Ureter (tissue), 1 donor: Measurements from ENCODE around the gene LMNB1. TPM values are rescaled to one million over a fixed set of nuclear protein-coding genes. Genes with fewer than 3 reads are reported as not detected.
"Not testable (repeated sequence)": the region's sequence is repeated elsewhere in the genome, so short reads cannot be mapped to it uniquely, and the experiment has no call there.

ENCODE experiments used
- DNase-seq: peaks from one replicate; pipeline ENCODE4 v3.0.0-alpha.2; 2020; ENCODE audit warnings: low spot score
- total RNA-seq: library from RNA; stranded (reverse); gene quantifications from one replicate; pipeline ENCODE4 v1.2.4, GENCODE V29; 2023
- donor health status: DM: yes; HTN: yes; CAD: no.

Gene LMNB1
- total RNA-seq, 1 donor from 2014 or later, result 7.3 TPM

DNA sequence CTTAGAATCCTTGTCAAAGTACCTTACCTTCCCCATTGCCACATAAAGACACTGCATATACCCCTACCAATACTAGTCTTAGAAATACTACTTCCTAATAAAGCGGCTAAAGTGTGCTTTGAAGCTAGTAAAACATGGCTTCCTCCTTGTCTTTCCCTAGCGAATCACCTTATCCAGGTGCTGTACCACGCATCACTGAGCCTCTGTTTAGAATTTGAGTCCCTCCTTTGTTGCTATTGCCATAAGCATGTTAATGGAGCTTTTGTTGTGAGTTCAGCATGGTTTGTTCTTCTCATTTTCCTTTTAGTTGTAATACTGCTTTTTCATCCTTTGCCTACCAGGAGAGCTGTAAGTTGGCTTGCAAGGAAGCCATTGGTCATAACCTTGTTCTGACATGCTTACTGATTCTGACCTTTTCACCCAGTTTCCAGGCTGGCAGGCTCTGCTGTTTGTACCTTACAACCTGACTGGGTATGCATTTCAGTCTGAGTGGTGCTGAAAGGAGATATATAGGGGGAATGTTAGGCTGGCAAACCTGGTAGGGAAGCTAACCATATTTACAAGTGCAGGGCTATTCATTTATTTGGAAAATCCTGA lies 49.8 kb downstream of the LMNB1 start:
- no peak for DNase-seq

DNA sequence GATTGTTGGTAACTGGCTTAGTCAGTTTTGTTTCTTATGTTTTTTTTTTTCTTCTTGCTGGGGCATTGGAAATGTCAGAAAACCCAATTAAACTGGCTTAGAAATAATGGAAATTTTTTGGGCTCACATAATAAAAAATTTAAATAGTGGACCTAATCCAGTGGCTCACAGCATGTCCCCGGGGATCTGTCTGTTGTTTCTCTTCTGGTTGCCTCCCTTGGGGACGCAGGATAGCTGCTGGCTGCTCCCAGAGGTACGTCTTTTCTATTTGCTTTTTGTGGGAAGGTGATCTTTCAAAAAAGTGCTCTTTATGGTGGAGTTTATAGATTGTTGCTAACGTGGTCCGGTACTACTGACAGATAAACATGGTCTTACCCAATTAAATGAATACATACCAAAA lies 52.2 kb downstream of the LMNB1 start:
- DNase-seq, result no peak

DNA sequence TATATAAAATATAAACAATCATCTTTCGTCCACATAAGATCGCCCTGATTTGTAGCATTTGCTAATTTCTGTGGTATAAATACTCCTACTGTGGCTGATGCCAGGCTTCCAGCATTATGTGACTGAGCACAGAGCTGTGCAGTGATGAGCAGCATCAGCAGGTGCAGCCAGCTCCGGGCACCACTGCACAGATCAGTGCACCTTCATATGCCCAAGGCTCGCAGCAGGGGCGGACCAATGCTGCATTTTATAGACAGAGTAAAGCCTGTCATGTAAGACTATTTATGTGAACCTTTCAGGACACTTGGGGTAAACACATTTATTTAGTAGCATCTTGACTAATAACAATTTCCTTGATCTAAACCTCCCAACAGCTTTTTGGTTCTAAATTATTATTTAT lies 53.1 kb downstream of the LMNB1 start:
- DNase-seq, result no peak

DNA sequence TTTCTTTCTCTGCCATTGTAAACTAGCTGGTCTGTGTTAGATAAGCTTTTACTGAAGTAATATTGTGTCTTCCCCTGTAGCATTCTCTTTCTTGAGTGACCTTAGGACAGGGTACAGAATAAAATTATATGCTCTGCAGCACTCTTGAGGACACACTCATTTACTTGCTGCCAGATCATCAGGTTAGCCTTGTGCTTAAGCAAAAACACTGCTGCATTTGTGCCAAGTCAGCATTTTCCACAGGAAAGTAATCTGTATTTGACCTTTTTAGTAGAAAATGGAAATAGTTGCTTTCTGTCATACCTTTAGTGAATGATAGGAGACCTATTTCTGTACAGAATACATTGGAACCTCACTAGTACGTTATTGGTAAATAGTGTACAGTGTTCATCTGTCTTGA lies 54.2 kb downstream of the LMNB1 start:
- no peak for DNase-seq

DNA sequence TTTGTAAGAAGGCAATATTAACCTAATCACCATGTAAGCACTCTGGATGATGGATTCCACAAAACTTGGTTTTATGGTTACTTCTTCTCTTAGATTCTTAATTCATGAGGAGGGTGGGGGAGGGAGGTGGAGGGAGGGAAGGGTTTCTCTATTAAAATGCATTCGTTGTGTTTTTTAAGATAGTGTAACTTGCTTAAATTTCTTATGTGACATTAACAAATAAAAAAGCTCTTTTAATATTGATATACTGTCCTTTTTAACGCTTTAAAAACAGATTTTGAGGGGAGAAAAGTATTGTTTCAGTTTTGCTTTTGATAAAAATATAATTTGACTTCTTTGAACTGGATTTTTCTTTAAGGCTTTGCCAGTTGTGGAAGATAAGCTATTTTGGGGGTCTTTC lies 59.8 kb downstream of the LMNB1 start:
- DNase-seq, result no peak

DNA sequence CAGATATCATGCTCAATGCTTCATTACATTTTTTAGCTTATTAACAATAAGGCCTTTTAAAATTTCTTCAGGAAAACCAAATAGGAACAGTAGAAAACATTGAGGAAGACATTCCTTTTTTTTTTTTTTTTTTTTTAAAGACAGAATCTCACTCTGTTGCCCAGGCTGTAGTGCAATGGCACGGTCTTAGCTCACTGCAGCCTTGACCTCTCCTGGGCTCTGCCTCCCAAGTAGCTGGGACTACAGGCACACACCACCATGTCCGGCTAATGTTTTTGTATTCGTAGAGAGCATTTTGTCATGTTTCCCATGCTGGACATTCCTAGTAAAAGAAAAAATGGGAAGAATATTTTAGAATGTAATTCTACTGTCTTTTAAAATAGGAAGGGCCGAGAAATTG lies 60.3 kb downstream of the LMNB1 start:
- DNase-seq, result no peak

DNA sequence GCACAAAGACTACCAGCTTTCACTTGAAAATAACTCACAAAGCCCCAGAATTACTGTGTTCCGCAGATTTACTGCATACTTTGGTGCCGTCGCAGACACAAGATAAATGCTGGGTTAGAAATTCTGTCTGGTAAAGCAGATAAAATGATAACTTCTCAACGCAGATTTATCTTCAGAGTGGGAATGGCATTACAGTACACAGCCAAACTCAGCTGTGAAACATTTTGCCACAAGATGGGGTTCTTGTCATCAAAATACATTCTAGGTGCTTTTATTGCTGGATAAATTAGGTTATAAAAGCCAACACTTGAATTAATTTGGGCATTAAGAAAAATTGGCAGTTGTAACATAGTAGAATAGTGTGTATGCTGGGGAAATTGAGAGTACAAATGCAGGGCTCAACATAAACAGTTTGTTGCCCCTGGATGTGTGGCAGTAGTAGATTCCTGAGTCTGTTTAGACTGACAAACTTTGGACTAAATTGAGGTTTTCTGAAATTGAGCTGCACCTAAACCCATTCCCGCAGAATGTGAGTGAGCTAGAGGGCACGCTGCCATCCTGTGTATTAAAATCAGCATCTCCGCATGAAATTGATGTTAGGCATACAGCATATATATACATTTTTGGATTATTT lies 61.1 kb downstream of the LMNB1 start:
- no peak for DNase-seq

DNA sequence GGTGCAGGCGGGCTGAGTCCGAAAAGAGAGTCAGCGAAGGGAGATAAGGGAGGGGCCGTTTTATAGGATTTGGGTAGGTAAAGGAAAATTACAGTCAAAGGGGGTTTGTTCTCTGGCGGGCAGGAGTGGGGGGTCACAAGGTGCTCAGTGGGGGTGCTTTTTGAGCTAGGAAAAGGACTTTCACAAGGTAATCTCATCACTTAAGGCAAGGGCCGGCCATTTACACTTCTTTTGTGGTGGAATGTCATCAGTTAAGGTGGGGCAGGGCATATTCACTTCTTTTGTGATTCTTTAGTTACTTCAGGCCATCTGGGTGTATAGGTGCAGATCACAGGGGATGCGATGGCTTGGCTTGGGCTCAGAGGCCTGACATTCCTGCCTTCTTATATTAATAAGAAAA lies 62.5 kb downstream of the LMNB1 start:
- not testable (repeated sequence) for DNase-seq

DNA sequence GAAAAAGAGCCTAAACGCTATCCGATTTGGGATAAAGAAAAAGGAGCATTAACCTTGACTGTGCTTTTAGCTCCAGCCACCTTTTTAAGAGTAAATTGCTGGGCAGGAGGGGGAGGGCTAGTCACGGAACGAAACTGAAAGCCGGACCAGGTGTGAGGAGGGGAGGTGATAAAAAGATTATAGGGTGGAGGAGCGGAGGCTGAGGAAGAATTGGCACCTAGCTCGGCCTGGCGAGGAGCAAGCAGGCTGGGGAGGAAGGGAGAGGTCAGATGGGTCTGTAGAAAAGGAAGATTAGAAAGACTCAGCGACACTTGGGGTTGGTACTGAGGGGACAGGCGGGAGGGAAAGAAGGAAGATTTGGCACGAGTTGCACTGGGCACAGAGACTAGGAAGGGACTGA lies 66.4 kb downstream of the LMNB1 start:
- not testable (repeated sequence) for DNase-seq

DNA sequence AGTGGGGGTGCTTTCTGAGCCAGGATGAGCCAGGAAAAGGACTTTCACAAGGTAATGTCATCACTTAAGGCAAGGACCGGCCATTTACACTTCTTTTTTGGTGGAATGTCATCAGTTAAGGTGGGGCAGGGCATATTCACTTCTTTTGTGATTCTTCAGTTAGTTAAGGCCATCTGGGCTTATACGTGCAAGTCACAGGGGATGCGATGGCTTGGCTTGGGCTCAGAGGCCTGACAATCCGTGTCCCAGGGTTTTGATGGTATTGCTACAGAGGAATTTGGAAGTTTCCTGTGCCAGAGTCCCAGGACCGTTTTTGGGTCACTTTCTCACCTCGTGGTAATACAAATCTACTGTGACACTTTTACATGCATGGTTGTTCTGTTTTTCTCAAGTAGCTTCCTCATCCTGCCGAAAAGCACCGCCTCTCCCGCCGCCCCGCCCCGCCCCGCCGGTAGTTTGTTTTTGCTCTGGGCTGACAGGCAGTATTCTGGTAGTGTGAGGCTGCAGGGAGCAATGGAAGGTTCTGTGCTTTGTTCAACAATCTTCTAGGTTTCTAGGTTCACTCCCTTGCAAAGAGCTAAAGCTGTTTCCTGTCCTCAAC lies 68.6 kb downstream of the LMNB1 start:
- DNase-seq, result peak; percentile 71

DNA sequence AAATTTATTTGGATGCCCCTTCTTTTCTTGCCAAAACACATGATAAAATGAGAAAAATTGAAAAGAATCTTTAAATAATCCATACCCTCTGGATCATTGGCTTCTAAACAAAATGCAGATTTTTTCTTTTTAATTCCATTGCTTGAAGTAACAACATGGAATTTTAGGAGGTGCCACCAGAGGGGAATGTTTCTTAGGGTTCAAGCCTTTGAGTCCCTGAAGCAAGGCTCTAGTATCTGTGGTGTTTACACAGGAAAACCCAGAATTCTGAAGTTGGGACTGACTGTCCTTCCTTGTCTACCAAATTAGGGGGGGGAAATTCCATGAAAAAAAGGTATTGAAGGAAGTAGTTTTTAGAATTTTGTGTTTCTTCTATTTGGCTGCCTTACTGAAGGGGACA lies 69.4 kb downstream of the LMNB1 start:
- DNase-seq, result no peak

DNA sequence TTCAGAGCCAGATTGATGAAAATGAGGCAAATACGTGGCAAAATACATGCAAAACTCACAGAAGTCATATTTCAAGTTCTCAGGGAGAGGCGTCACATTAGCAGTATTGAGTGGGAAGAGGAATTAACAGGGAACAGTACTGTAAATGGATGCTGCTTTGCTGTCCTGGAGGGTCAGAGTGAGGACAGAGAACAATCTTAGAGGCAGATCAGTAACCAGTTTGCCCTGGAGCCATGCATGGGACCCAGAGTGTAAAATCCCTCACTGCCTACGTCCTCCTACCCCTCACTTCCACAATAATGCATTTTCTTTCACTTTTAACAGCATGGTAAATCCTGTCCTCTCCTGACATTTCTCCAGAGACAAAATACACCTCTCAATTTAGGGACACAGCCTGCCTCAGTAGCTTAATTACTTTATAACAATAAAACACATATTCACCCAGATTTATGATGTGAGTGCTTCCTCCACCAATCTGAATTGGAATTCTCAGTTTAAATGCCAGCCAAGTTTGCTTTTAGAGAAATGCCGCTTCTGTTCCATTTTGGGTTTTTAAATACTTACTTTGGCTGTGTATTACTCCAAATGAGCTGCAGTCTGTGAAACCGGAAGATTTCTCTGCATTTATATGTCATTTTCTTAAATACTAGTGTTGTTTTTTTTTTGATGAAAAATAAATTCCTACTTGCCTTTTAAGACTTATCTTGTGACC lies 70.0 kb downstream of the LMNB1 start:
- DNase-seq, result no peak

DNA sequence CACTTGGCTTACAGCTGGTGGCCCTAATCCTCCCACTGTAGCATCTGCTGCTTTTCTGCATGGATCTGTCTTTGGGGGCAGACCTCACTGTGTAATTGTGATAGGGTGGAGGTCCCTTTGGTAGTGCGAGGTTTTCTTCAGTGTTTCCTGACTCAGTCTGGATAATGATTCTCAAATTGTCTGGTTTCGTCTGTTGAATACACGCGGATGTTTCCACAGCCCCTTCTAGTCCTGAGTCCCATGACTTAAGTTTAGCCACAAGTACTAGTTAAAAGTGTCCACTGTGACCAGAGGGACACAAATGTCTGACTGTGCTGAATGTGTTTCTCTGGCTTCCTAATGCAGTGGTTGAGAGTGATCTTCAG lies 70.5 kb downstream of the LMNB1 start:
- no peak for DNase-seq

DNA sequence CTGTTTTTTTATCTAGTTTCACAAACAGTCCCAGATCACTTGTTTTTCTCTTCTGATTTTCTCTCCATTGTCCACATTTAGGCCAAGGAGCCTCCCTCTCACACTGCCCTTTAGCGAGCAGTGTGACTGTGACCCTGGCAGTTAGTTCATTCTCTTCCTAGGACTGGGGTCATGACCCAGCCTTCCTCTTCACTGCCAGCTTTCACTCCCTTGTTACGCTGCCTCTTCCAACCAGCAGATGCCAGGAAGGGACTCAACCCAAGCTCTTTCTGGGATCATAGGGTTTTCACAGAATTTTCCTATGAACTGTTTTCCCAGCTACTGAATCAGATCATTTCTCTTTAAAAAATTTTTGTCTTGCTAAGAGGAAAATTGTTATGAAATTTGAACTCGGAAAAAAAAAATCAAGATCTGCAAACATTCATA lies 70.9 kb downstream of the LMNB1 start:
- DNase-seq, result no peak

DNA sequence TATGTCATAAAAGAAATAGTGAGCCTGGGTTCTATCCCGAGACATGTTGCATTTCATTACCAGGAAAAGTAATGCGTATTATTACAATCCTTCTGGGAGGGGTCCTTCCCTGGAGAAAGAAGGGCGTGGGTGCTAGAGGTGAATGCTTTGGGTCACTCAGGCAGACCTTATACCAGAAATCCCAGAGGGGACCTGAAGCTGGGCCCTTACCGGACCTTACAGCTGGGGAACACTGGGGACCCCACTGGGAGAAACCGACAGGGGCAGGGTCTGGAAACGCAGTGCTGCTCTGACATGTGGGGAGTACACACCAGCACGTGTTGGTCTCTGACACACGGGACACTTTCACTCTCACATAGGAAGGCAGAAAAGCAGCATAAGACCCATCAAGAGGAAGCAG lies 71.3 kb downstream of the LMNB1 start:
- no peak for DNase-seq

DNA sequence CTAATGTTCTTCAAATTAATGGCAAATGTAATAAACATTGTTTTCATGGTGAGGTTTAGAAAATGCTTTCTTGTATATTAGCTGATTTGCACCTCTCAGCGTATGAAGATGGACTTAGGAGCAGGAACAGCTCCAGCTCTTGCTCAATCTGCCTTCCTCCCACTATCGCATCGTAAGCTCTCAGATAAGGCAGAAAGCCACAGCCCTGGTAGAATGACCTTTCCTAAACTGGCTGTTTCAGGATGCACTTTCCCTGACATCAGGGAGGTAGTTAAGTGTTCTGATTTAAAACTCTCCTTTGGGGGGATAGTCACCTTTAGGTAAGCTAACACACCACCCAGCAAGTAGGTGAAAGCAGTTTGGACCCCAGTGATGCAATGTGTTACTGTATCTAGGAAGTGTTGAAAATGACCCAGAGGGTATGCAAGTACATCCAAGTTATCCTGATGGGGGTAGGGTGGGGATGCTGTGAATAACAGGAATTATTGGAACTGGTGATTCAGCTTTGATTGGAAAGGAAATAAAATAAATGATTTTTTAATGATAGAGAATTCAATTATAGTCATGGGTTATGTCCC lies 72.3 kb downstream of the LMNB1 start:
- DNase-seq, result no peak

DNA sequence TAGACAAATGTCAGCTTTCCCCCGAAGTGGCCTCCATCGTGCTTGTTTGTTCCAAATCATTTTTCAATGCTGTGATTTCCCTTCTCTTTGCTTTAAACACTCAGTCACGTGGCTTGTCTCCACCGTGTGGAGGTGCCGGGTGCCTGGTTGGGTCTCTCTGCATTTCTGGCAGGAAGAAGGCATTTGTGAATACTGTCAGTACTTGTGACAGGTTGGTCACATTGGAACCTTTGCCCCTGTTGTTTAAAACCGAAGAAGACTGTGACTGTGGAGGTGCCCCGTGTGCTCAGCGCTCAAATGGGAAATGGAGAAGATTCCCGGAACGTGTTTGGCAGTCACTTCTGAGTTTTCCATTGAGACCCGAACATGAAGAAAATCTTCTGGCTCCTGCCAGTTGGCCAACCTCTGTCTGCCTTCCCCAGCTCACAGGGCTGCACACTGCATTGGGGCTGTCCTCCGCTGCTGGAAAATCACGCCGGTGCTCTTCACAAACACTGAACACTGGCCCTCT lies 74.6 kb downstream of the LMNB1 start:
- DNase-seq, result no peak

DNA sequence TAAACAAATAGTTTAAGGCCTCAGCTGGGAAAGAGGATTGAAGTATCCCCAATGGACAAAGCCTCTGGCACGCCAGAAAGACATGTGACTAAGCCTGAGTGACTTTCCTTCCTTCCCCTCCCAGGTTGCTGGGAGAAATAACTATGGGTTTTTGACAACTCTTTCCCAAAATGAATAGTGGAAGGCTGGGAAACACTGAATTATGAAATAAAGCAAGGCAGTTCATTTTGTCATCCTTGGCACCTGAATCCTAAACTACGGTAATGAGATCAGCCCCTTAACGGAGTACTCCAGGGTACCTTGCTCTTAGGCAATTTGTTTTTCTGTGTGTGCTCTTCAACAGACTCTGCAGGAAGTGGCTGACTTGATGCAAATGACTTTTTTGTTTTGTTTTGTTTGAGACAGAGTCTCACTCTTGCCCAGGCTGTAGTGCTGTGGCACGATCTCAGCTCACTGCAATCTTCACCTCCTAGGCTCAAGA lies 75.2 kb downstream of the LMNB1 start:
- no peak for DNase-seq

DNA sequence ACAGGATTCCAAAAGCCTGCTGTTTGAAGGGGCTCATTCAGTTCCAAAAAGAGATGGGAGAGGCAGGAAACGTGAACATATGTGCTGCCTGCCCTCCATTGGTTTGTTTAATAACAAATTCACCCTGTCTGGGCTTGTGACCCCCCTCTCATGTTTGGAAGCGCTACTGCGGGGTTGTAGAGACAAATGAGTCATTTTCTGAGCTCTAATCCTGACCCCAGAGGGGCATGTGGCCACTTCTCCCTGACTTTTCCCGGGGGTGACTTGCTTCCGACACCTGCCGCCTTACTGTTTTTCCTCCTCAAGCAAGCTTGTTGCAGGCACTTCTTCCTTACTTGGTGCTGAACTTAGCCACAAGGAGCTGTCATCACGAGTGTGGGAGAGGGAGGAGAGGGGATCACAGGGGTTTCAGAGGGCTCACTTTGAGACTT lies 75.9 kb downstream of the LMNB1 start:
- no peak for DNase-seq

DNA sequence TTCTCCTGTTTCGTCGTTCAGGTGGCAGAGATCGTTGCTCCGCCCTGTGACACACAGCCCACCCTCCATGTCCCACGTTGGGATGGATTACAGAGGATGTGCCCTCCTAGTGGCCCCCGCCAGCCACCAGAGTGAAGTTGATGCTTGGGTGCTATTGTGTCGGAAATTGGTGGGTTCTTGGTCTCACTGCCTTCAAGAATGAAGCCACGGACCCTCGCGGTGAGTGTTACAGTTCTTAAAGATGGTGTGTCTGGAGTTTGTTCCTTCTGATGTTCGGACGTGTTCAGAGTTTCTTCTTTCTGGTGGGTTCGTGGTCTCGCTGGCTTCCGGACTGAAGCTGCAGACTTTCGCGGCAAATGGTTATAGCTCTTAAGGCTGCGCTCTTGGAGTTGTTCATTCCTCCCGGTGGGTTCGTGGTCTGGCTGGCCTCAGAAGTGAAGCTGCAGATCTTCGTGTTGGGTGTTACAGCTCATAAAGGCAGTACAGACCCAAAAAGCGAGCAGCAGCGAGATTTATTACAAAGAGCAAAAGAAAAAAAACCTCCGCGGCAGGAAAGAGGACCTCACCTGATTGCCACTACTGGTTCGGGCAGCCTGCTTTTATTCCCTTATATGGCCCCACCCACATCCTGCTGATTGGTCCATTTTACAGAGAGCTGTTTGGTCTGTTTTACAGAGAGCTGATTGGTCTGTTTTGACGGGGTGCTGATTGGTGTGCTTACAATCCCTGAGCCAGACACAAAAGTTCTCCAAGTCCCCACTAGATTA lies 76.8 kb downstream of the LMNB1 start:
- not testable (repeated sequence) for DNase-seq

DNA sequence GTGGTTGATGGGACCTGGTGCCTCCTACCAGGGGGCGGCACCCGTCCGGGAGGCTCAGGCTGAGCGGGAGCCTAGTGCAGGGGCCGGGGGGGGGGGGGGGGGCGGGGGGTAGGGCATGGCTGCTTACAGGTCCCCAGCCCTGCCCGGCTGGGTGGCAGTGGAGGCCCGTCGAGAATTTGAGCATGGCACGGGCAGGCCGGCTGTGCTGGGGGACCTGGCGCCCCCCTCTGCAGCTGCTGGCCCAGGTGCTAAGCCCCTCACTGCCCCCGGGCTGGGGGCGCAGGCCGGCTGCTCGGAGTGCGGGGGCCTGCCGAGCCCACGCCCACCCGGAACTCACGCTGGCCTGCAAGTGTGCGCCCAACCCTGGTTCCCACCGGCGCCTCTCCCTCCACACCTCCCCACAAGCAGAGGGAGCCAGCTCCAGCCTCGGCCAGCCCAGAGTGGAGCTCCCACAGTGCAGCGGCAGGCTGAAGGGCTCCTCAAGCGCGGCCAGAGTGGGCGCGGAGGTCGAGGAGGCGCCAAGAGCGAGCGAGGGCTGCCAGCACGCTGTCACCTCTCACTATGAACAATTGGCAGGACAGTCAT lies 77.7 kb downstream of the LMNB1 start:
- no peak for DNase-seq
